GM21390 (cell line): ENCODE measurements around the gene CEP41.

ENCODE experiments used
- ATAC-seq: cut with Tn5 transposase; IDR thresholded peaks from one replicate; pipeline ENCODE4 v1.9.1; 2021; ENCODE audit not compliant: unreplicated experiment

CEP41 gene

GRCh38 chr7:130352194-130353074 is 88.4 kb downstream of the CEP41 start:
- no peak for ATAC-seq

DNA sequence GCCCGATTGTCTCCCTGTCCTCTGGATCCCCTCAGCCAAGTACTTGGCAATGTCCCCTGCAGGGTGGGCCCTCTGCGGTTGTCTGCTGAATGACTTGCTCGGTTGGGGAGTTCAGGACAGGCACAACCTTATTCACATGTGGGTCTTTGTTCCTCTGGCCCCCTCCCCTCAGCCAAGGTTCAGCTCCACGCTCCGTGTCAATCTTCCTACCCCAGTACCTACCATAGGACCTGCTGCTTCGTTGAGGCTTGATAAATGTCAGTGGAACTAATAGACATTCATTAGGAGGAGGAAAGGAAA is 89.1 kb downstream of the CEP41 start:
- no peak for ATAC-seq

DNA sequence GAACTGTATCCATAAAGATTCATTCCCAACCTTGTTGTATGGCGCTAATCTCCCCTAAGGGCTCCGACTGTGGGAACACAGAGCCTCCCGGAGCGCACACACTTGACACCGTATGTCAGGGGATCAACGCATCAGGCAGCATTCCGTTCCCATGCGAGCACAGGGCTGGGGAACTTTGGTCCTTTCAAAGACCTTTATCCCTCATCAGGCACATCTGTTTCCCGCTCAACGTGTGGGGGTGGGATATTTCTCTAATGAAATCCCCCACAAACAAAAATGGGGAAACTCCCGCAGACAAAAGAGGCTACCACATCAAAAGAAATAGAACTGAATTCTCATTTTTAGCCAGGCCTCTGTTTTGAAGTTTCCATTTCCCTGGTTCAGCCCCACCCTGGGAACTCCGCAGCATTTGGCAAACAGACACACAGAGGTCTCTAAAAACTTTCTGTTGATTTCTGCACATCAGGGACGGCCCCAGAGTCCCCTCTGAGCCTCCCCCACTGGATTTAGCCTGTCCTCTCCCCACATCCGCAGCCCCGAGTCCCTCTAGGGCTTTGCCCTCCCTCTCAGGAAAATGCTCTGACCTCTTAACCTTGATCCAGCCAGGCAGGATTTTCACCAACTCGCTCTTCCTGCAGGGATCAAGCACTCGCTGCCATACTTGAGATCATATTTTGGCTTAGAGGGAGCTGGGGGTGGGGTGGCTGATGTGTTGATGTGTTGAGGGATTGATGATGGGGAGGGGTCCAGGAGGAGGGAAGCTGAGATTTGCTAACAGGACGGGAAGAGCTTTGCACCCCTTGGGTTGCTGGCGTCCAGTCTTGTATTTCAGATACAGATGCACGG is 89.6 kb downstream of the CEP41 start:
- no peak for ATAC-seq

- no peak for ATAC-seq
Observed at GRCh38 chr7:130349911-130350782, 90.7 kb downstream of the CEP41 start.

- ATAC-seq, result no peak
Observed at GRCh38 chr7:130346941-130347340, 93.9 kb downstream of the CEP41 start.

GRCh38 chr7:130346177-130346905 is 94.5 kb downstream of the CEP41 start:
- ATAC-seq, result no peak

GRCh38 chr7:130345725-130346124 is 95.1 kb downstream of the CEP41 start:
- no peak for ATAC-seq

GRCh38 chr7:130345136-130345535 is 95.7 kb downstream of the CEP41 start:
- no peak for ATAC-seq

- no peak for ATAC-seq
Observed at GRCh38 chr7:130344271-130344866, 96.4 kb downstream of the CEP41 start, which contains the start of gene CPA5. Gene CPA5 (plus strand): TSS chr7:130344816. CDS start chr7:130346486, 1,670 bp downstream.
